ENCODE data around the gene CRYBA1.

CRYBA1 gene

DNA sequence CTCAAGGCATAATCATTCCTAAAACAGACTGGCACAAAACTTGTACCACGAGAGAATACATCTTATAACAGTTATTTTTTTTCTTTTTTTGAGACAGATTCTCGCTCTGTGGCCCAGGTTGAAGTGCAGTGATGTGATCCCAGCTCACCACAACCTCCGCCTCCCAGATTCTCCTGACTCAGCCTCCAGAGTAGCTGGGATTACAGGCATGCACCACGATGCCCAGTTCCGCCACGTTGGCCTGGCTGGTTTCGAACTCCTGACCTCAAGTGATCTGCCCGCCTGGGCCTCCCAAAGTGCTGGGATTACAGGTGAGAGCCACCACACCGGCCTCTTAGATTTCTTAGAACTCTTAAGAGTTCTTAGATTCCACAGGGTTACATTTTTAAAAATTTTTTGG is 43.2 kb downstream of the CRYBA1 start:
- H4K8ac ChIP-seq (ENCODE audit: low read depth, low read length): no peak overlapping the region
- H3K4ac ChIP-seq (ENCODE audit: low read depth, low read length): peak overlapping the region; percentile 98
- H4K91ac ChIP-seq (ENCODE audit: low read depth, low read length): no peak overlapping the region
- H3K18ac ChIP-seq (ENCODE audit: low read length): no peak overlapping the region
- H2BK12ac ChIP-seq (ENCODE audit: low read length): no peak overlapping the region
- no peak overlapping the region for H3K27ac ChIP-seq (ENCODE audit: low read depth, low read length)
- H3K4me2 ChIP-seq (ENCODE audit: low read length): peak overlapping the region; percentile 37
- no peak for DNase-seq
- H3K79me1 ChIP-seq (ENCODE audit: low read length): peaks cover 17% of the 10 kb centered on the region
- H3K23ac ChIP-seq (ENCODE audit: low read length): no peak overlapping the region
- no peak overlapping the region for H4K12ac ChIP-seq (ENCODE audit: low read depth, low read length)
- peaks cover 26% of the 10 kb centered on the region for H3K79me2 ChIP-seq (ENCODE audit: control insufficient read depth, insufficient read depth, low read length, poor library complexity)
- H3K27me3 ChIP-seq (ENCODE audit: insufficient read depth, low read length): no peaks in the 10 kb centered on the region
- H3K9me3 ChIP-seq (ENCODE audit: insufficient read depth, low read depth, low read length): no peaks in the 10 kb centered on the region
- no peak overlapping the region for H2AFZ ChIP-seq (ENCODE audit: insufficient read depth, low read length, poor library complexity)
- H3K14ac ChIP-seq (ENCODE audit: low read length): no peak overlapping the region
- WGBS (ENCODE audit: extremely low coverage, insufficient coverage, insufficient read length): no CpG with 5 or more reads among the region's 9 CpGs
- H3K4me1 ChIP-seq (ENCODE audit: control insufficient read depth in 1 of 2, insufficient read depth in 2 of 2, low read length in 2 of 2): peaks cover 0 to 2% of the 10 kb centered on the region in 2 experiments
- H2BK5ac ChIP-seq (ENCODE audit: low read depth, low read length, poor library complexity): no peak overlapping the region
- no peak overlapping the region for H3K4me3 ChIP-seq (ENCODE audit: low read depth, low read length)
- H3K36me3 ChIP-seq (ENCODE audit: control insufficient read depth in 1 of 2, insufficient read depth in 2 of 2, low read length in 2 of 2): peaks cover 15 to 27% of the 10 kb centered on the region in 2 experiments
- H2AK5ac ChIP-seq (ENCODE audit: low read length): no peak overlapping the region
- no peak overlapping the region for H2BK120ac ChIP-seq (ENCODE audit: insufficient read depth, low read length, poor library complexity)
- no peak overlapping the region for H3K9ac ChIP-seq (ENCODE audit: low read length)

GRCh38 chr17:29291163-29291752 is 44.6 kb downstream of the CRYBA1 start:
- H3K4me3 ChIP-seq (ENCODE audit: low read depth, low read length): no peak overlapping the region
- no peak overlapping the region for H4K12ac ChIP-seq (ENCODE audit: low read depth, low read length)
- peaks cover 17% of the 10 kb centered on the region for H3K79me1 ChIP-seq (ENCODE audit: low read length)
- H4K91ac ChIP-seq (ENCODE audit: low read depth, low read length): no peak overlapping the region
- no peak overlapping the region for H3K27ac ChIP-seq (ENCODE audit: low read depth, low read length)
- no peak overlapping the region for H3K14ac ChIP-seq (ENCODE audit: low read length)
- H3K9ac ChIP-seq (ENCODE audit: low read length): no peak overlapping the region
- no CpG with 5 or more reads among the region's 5 CpGs for WGBS (ENCODE audit: extremely low coverage, insufficient coverage, insufficient read length)
- H2AK5ac ChIP-seq (ENCODE audit: low read length): no peak overlapping the region
- peak; percentile 24 to 90 for DNase-seq
- no peaks in the 10 kb centered on the region for H3K27me3 ChIP-seq (ENCODE audit: insufficient read depth, low read length)
- no peak overlapping the region for H2AFZ ChIP-seq (ENCODE audit: insufficient read depth, low read length, poor library complexity)
- peaks cover 0 to 2% of the 10 kb centered on the region in 2 experiments for H3K4me1 ChIP-seq (ENCODE audit: control insufficient read depth in 1 of 2, insufficient read depth in 2 of 2, low read length in 2 of 2)
- H4K8ac ChIP-seq (ENCODE audit: low read depth, low read length): no peak overlapping the region
- H2BK12ac ChIP-seq (ENCODE audit: low read length): no peak overlapping the region
- H3K9me3 ChIP-seq (ENCODE audit: insufficient read depth, low read depth, low read length): no peaks in the 10 kb centered on the region
- H3K4me2 ChIP-seq (ENCODE audit: low read length): peak overlapping the region; percentile 77
- H3K36me3 ChIP-seq (ENCODE audit: control insufficient read depth in 1 of 2, insufficient read depth in 2 of 2, low read length in 2 of 2): peaks cover 9 to 19% of the 10 kb centered on the region in 2 experiments
- H2BK5ac ChIP-seq (ENCODE audit: low read depth, low read length, poor library complexity): no peak overlapping the region
- H3K23ac ChIP-seq (ENCODE audit: low read length): no peak overlapping the region
- peak overlapping the region; percentile 71 for H3K4ac ChIP-seq (ENCODE audit: low read depth, low read length)
- no peak overlapping the region for H2BK120ac ChIP-seq (ENCODE audit: insufficient read depth, low read length, poor library complexity)
- H3K18ac ChIP-seq (ENCODE audit: low read length): no peak overlapping the region
- H3K79me2 ChIP-seq (ENCODE audit: control insufficient read depth, insufficient read depth, low read length, poor library complexity): peaks cover 25% of the 10 kb centered on the region

GRCh38 chr17:29292071-29292991 is 45.7 kb downstream of the CRYBA1 start:
- peak overlapping the region; percentile 100 for H3K4me3 ChIP-seq (ENCODE audit: low read depth, low read length)
- H3K79me2 ChIP-seq (ENCODE audit: control insufficient read depth, insufficient read depth, low read length, poor library complexity): peaks cover 25% of the 10 kb centered on the region
- H2BK120ac ChIP-seq (ENCODE audit: insufficient read depth, low read length, poor library complexity): peak overlapping the region; percentile 96
- peak overlapping the region; percentile 98 for H4K91ac ChIP-seq (ENCODE audit: low read depth, low read length)
- peak overlapping the region; percentile 93 for H4K12ac ChIP-seq (ENCODE audit: low read depth, low read length)
- H4K8ac ChIP-seq (ENCODE audit: low read depth, low read length): peak overlapping the region; percentile 93
- H3K4me1 ChIP-seq (ENCODE audit: control insufficient read depth in 1 of 2, insufficient read depth in 2 of 2, low read length in 2 of 2): peaks cover 0 to 2% of the 10 kb centered on the region in 2 experiments
- H2BK12ac ChIP-seq (ENCODE audit: low read length): no peak overlapping the region
- H3K9ac ChIP-seq (ENCODE audit: low read length): peak overlapping the region; percentile 89
- peaks cover 7 to 10% of the 10 kb centered on the region in 2 experiments for H3K36me3 ChIP-seq (ENCODE audit: control insufficient read depth in 1 of 2, insufficient read depth in 2 of 2, low read length in 2 of 2)
- peak overlapping the region; percentile 86 for H2AFZ ChIP-seq (ENCODE audit: insufficient read depth, low read length, poor library complexity)
- H3K4me2 ChIP-seq (ENCODE audit: low read length): peak overlapping the region; percentile 77
- H2AK5ac ChIP-seq (ENCODE audit: low read length): peak overlapping the region; percentile 99
- peak overlapping the region; percentile 100 for H3K4ac ChIP-seq (ENCODE audit: low read depth, low read length)
- H3K23ac ChIP-seq (ENCODE audit: low read length): no peak overlapping the region
- no peak for DNase-seq
- H2BK5ac ChIP-seq (ENCODE audit: low read depth, low read length, poor library complexity): peak overlapping the region; percentile 98
- H3K9me3 ChIP-seq (ENCODE audit: insufficient read depth, low read depth, low read length): no peaks in the 10 kb centered on the region
- no peaks in the 10 kb centered on the region for H3K27me3 ChIP-seq (ENCODE audit: insufficient read depth, low read length)
- no CpG with 5 or more reads among the region's 77 CpGs for WGBS (ENCODE audit: extremely low coverage, insufficient coverage, insufficient read length)
- peak overlapping the region; percentile 98 for H3K27ac ChIP-seq (ENCODE audit: low read depth, low read length)
- peak overlapping the region; percentile 100 for H3K14ac ChIP-seq (ENCODE audit: low read length)
- H3K79me1 ChIP-seq (ENCODE audit: low read length): peaks cover 17% of the 10 kb centered on the region
- peak overlapping the region; percentile 99 for H3K18ac ChIP-seq (ENCODE audit: low read length)

GRCh38 chr17:29292992-29293889 is 46.6 kb downstream of the CRYBA1 start:
- H3K23ac ChIP-seq (ENCODE audit: low read length): no peak overlapping the region
- peak overlapping the region; percentile 100 for H3K14ac ChIP-seq (ENCODE audit: low read length)
- H2BK5ac ChIP-seq (ENCODE audit: low read depth, low read length, poor library complexity): peak overlapping the region; percentile 98
- peak overlapping the region; percentile 100 for H3K4me3 ChIP-seq (ENCODE audit: low read depth, low read length)
- peak overlapping the region; percentile 96 for H2BK120ac ChIP-seq (ENCODE audit: insufficient read depth, low read length, poor library complexity)
- H4K12ac ChIP-seq (ENCODE audit: low read depth, low read length): peak overlapping the region; percentile 93
- peak overlapping the region; percentile 73 for H3K4me2 ChIP-seq (ENCODE audit: low read length)
- peak overlapping the region; percentile 90 for H3K9ac ChIP-seq (ENCODE audit: low read length)
- peak overlapping the region; percentile 99 for H2AK5ac ChIP-seq (ENCODE audit: low read length)
- H2AFZ ChIP-seq (ENCODE audit: insufficient read depth, low read length, poor library complexity): peak overlapping the region; percentile 86
- H3K9me3 ChIP-seq (ENCODE audit: insufficient read depth, low read depth, low read length): no peaks in the 10 kb centered on the region
- peak overlapping the region; percentile 99 for H3K18ac ChIP-seq (ENCODE audit: low read length)
- peak overlapping the region; percentile 100 for H3K4ac ChIP-seq (ENCODE audit: low read depth, low read length)
- H3K79me1 ChIP-seq (ENCODE audit: low read length): peaks cover 17% of the 10 kb centered on the region
- peak overlapping the region; percentile 38 for H2BK12ac ChIP-seq (ENCODE audit: low read length)
- H3K79me2 ChIP-seq (ENCODE audit: control insufficient read depth, insufficient read depth, low read length, poor library complexity): peaks cover 22% of the 10 kb centered on the region
- H3K36me3 ChIP-seq (ENCODE audit: control insufficient read depth in 1 of 2, insufficient read depth in 2 of 2, low read length in 2 of 2): peaks cover 6 to 7% of the 10 kb centered on the region in 2 experiments
- WGBS (ENCODE audit: extremely low coverage, insufficient coverage, insufficient read length): no CpG with 5 or more reads among the region's 54 CpGs
- H3K27me3 ChIP-seq (ENCODE audit: insufficient read depth, low read length): no peaks in the 10 kb centered on the region
- peak; percentile 42 to 60 for DNase-seq
- peak overlapping the region; percentile 93 for H4K8ac ChIP-seq (ENCODE audit: low read depth, low read length)
- peak overlapping the region; percentile 98 for H3K27ac ChIP-seq (ENCODE audit: low read depth, low read length)
- peaks cover 0 to 2% of the 10 kb centered on the region in 2 experiments for H3K4me1 ChIP-seq (ENCODE audit: control insufficient read depth in 1 of 2, insufficient read depth in 2 of 2, low read length in 2 of 2)
- peak overlapping the region; percentile 98 for H4K91ac ChIP-seq (ENCODE audit: low read depth, low read length)
